ENCODE results near the gene KAZN.

GRCh38 chr1:14647777-14648176, 49.3 kb downstream of the KAZN start:
- TF ChIP-seq CTCF (IDR thresholded peaks at IDR 0.05) (no peak), POLR2AphosphoS5 (IDR thresholded peaks at IDR 0.05) (no peak)
